HEK293 (cell line): Measurements from ENCODE around the gene STX11.
"Not testable (repeated sequence)": the region's sequence is repeated elsewhere in the genome, so short reads cannot be mapped to it uniquely, and the experiment has no call there.

Experiments
- CTCF ChIA-PET: fragments of 350-600 bp; formaldehyde crosslinking; extraction: SDS; loops from one replicate; lab custom pipeline; 2021; ENCODE audit warnings: antibody characterized with exemption; lab: Yijun Ruan, JAX
- POLR2A ChIA-PET: fragments of 300-600 bp; formaldehyde crosslinking; extraction: SDS; loops from one replicate; lab custom pipeline; 2020; ENCODE audit warnings: antibody characterized with exemption, inconsistent platforms; lab: Yijun Ruan, JAX
- H3K27ac ChIP-seq: fragments of 200-500 bp; sonication (Bioruptor generic); 2 replicates; pipeline ENCODE4 v1.5.1; 2014; ENCODE audit warnings: low read depth, low read length, control low read depth, inconsistent platforms; ENCODE audit errors: extremely low read depth
- H3K36me3 ChIP-seq, 2 experiments: fragments of 200-500 bp in 1 of 2; sonication (Bioruptor generic) in 1 of 2; 1 replicate in 1 of 2; 2 replicates in 1 of 2; pipeline ENCODE4 v1.5.1; 2014 to 2017; ENCODE audit warnings: inconsistent platforms in 2 of 2, low read length in 2 of 2; ENCODE audit not compliant: control insufficient read depth in 2 of 2, insufficient read depth in 1 of 2
- H3K4me1 ChIP-seq: fragments of 200-500 bp; sonication (Bioruptor generic); 2 replicates; pipeline ENCODE4 v1.5.1; 2014; ENCODE audit warnings: mild to moderate bottlenecking, low read length, inconsistent platforms; ENCODE audit not compliant: control insufficient read depth, insufficient read depth
- H3K4me3 ChIP-seq: 2 replicates; pipeline ENCODE4 v1.5.1; 2011; ENCODE audit warnings: low read depth, mild to moderate bottlenecking, control low read depth, low read length, moderate library complexity
- H3K9me3 ChIP-seq: fragments of 200-500 bp; sonication (Bioruptor generic); 2 replicates; pipeline ENCODE4 v1.5.1; 2014; ENCODE audit warnings: low read depth, low read length, inconsistent platforms; ENCODE audit not compliant: control insufficient read depth, insufficient read depth
- FEZF1 ChIP-seq: fragments of 450-650 bp; formaldehyde crosslinking; IDR thresholded peaks from 2 replicates; pipeline ENCODE4 v1.5.1; 2016; ENCODE audit warnings: missing biosample characterization, missing genetic modification characterization
- GLI2 ChIP-seq: fragments of 450-650 bp; formaldehyde crosslinking; IDR thresholded peaks from 2 replicates; pipeline ENCODE4; 2017; ENCODE audit warnings: missing biosample characterization, missing genetic modification characterization, low read depth, borderline replicate concordance
- KLF1 ChIP-seq: fragments of 450-650 bp; formaldehyde crosslinking; IDR thresholded peaks from 2 replicates; pipeline ENCODE4 v1.5.1; 2016; ENCODE audit warnings: missing biosample characterization, missing genetic modification characterization
- KLF10 ChIP-seq: fragments of 450-650 bp; IDR thresholded peaks from 2 replicates; pipeline ENCODE4 v1.5.1; 2018; ENCODE audit warnings: missing biosample characterization, mild to moderate bottlenecking, missing genetic modification characterization
- SCRT1 ChIP-seq: fragments of 450-650 bp; formaldehyde crosslinking; IDR thresholded peaks from 2 replicates; pipeline ENCODE4 v1.5.1; 2016; ENCODE audit warnings: missing biosample characterization, missing genetic modification characterization, borderline replicate concordance
- ZBTB17 ChIP-seq: fragments of 450-650 bp; formaldehyde crosslinking; IDR thresholded peaks from 2 replicates; pipeline ENCODE4 v1.5.1; 2016; ENCODE audit warnings: missing biosample characterization, missing genetic modification characterization
- ZFHX2 ChIP-seq: fragments of 450-650 bp; formaldehyde crosslinking; conservative IDR thresholded peaks from 2 replicates; pipeline ENCODE4 v1.5.1; 2016; ENCODE audit warnings: missing biosample characterization, missing genetic modification characterization
- ZFP69B ChIP-seq: fragments of 450-650 bp; formaldehyde crosslinking; IDR thresholded peaks from 2 replicates; pipeline ENCODE4 v1.5.1; 2016; ENCODE audit warnings: missing biosample characterization, missing genetic modification characterization
- ZNF16 ChIP-seq: fragments of 450-650 bp; formaldehyde crosslinking; IDR thresholded peaks from 2 replicates; pipeline ENCODE4 v1.5.1; 2016; ENCODE audit warnings: low read depth, missing biosample characterization, missing genetic modification characterization
- ZNF311 ChIP-seq: fragments of 450-650 bp; formaldehyde crosslinking; IDR thresholded peaks from 2 replicates; pipeline ENCODE4 v1.5.1; 2017; ENCODE audit warnings: missing biosample characterization, missing genetic modification characterization, borderline replicate concordance
- ZNF529 ChIP-seq: fragments of 450-650 bp; formaldehyde crosslinking; IDR thresholded peaks from 2 replicates; pipeline ENCODE4 v1.5.1; 2017; ENCODE audit warnings: missing genetic modification characterization, missing biosample characterization; ENCODE audit not compliant: insufficient replicate concordance
- ZNF549 ChIP-seq: fragments of 450-650 bp; IDR thresholded peaks from 2 replicates; pipeline ENCODE4 v1.5.1; 2018; ENCODE audit warnings: missing biosample characterization, missing genetic modification characterization, mild to moderate bottlenecking, inconsistent platforms, moderate library complexity
- ZNF555 ChIP-seq: fragments of 450-650 bp; formaldehyde crosslinking; conservative IDR thresholded peaks from 2 replicates; pipeline ENCODE4 v1.5.1; 2017; ENCODE audit warnings: missing biosample characterization, mild to moderate bottlenecking, missing genetic modification characterization, inconsistent platforms
- ZNF629 ChIP-seq: fragments of 450-650 bp; formaldehyde crosslinking; IDR thresholded peaks from 2 replicates; pipeline ENCODE4 v1.5.1; 2017; ENCODE audit warnings: missing biosample characterization, missing genetic modification characterization
- ZNF654 ChIP-seq: fragments of 450-650 bp; formaldehyde crosslinking; IDR thresholded peaks from 2 replicates; pipeline ENCODE4 v1.5.1; 2016; ENCODE audit warnings: low read depth, missing biosample characterization, missing genetic modification characterization
- ZNF658 ChIP-seq: fragments of 450-650 bp; formaldehyde crosslinking; IDR thresholded peaks from 2 replicates; pipeline ENCODE4; 2016; ENCODE audit warnings: missing biosample characterization, missing genetic modification characterization
- ZNF777 ChIP-seq: fragments of 450-650 bp; formaldehyde crosslinking; IDR thresholded peaks from 2 replicates; pipeline ENCODE4 v1.5.1; 2017; ENCODE audit warnings: missing biosample characterization, missing genetic modification characterization, borderline replicate concordance
- TF ChIP-seq, protein P1 (sequence below): fragments of 450-650 bp; formaldehyde crosslinking; IDR thresholded peaks from 2 replicates; pipeline ENCODE4 v1.5.1; 2016; ENCODE audit warnings: missing biosample characterization, missing genetic modification characterization
- TF ChIP-seq, protein P2 (sequence below): fragments of 450-650 bp; formaldehyde crosslinking; IDR thresholded peaks from 2 replicates; pipeline ENCODE4 v1.5.1; 2016; ENCODE audit warnings: missing biosample characterization, missing genetic modification characterization

Gene STX11

DNA sequence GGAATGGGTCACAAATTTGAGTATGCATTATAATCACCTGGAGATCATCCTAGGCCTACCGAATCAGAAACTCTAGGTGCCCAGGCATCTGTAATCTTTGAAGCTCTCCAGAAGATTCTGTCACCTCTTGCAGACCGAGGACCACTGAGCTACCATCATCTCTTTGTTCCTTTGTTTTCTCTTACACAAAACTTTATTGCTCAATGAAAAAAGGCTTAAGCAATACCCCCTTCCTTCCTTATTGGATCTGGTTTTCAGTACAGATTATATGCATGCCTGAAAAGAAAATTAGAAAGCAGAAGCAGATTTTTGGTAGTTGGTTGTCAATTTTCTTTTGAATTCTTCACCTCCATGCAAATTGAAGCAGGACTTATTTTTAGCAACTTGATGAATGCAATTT, 31.3 kb downstream of the STX11 start (continued):
- TF ChIP-seq ZNF311 (tag by site-specific recombination) (no peak), SCRT1 (tag by site-specific recombination) (no peak), ZNF777 (tag by site-specific recombination) (no peak), KLF1 (tag by site-specific recombination) (no peak), GLI2 (tag by site-specific recombination) (no peak)
- TF ChIP-seq, protein P1, sequence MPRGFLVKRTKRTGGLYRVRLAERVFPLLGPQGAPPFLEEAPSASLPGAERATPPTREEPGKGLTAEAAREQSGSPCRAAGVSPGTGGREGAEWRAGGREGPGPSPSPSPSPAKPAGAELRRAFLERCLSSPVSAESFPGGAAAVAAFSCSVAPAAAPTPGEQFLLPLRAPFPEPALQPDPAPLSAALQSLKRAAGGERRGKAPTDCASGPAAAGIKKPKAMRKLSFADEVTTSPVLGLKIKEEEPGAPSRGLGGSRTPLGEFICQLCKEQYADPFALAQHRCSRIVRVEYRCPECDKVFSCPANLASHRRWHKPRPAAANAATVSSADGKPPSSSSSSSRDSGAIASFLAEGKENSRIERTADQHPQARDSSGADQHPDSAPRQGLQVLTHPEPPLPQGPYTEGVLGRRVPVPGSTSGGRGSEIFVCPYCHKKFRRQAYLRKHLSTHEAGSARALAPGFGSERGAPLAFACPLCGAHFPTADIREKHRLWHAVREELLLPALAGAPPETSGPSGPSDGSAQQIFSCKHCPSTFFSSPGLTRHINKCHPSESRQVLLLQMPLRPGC (tag by site-specific recombination): no peak

DNA sequence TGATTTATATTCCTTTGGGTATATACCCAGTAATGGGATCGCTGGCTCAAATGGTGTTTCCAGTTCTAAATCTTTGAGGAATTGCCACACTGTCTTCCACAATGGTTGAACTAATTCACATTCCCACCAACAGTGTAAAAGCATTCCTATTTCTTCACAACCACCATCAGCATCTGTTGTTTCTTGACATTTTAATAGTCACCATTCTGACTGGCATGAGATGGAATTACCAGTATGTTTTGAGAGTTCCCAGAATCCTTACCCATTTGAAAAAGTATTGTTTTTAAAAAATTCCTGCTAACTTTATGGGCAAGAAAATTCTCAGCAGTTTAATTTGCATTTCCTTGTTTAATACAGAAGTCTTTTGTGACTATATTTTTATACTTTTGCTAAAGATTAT, 33.9 kb downstream of the STX11 start:
- H3K4me1 ChIP-seq, CTCF ChIA-PET, H3K27ac ChIP-seq, POLR2A ChIA-PET, H3K9me3 ChIP-seq, H3K4me3 ChIP-seq, H3K36me3 ChIP-seq: not testable (repeated sequence)

DNA sequence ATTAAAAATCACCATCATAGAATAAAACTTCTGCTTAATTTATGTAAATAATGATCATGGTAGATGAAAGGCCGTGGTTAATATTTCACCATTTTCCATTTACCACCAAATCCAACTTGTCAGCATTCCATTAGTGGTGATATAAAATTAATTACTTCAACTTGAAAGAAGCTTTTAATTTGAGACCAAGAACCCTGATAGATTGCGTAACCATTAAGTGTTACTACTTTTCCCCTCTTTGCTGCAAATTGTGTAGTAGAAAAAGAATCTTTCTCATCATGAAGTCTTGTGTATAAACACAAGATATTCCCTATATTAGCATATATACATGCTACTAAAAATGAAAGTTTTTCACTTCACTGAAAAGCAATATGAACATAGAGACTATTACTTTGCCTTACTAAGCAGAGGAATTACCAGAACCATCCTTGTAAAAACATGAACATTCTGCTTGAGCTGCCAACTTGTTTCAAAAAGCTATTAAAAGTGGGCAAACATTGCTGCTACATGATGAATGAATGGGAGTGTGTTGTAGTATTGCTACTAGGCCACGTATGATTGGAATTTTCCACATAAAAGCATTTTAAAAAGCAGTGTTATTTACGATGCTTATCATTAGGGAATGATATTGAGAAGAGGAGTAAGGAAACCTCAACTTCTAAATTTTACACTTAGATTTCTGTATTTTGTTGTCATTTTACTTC, 35.0 kb downstream of the STX11 start:
- peaks cover 0 to 4% of the 10 kb centered on the region in 2 experiments; a peak in 1 of 3 replicates for H3K36me3 ChIP-seq
- H3K4me1 ChIP-seq: no peaks in the 10 kb centered on the region
- POLR2A ChIA-PET: no interaction called here
- TF ChIP-seq ZNF654 (tag by site-specific recombination) (no peak), ZNF629 (tag by site-specific recombination) (no peak), ZNF658 (tag by site-specific recombination) (no peak), ZFP69B (tag by site-specific recombination) (no peak), ZBTB17 (tag by site-specific recombination) (no peak), FEZF1 (tag by site-specific recombination) (no peak), KLF10 (tag by site-specific recombination) (no peak), ZFHX2 (no peak), ZNF529 (tag by site-specific recombination) (no peak), ZNF555 (tag by site-specific recombination) (no peak), ZNF549 (tag by site-specific recombination) (no peak), ZNF16 (tag by site-specific recombination) (no peak)
- TF ChIP-seq, protein P2, sequence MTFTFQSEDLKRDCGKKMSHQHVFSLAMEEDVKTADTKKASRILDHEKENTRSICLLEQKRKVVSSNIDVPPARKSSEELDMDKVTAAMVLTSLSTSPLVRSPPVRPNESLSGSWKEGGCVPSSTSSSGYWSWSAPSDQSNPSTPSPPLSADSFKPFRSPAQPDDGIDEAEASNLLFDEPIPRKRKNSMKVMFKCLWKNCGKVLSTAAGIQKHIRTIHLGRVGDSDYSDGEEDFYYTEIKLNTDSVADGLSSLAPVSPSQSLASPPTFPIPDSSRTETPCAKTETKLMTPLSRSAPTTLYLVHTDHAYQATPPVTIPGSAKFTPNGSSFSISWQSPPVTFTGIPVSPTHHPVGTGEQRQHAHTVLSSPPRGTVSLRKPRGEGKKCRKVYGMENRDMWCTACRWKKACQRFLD (tag by site-specific recombination): no peak
- TF ChIP-seq, all 188 proteins: peak for 0
- CTCF ChIA-PET: no interaction called here
- H3K9me3 ChIP-seq: no peaks in the 10 kb centered on the region
- H3K4me3 ChIP-seq: no peak overlapping the region
- no peak overlapping the region for H3K27ac ChIP-seq
